Activated CD4-positive, CD25-positive, alpha-beta regulatory T cell treated with anti-CD3 and anti-CD28 coated beads, Interleukin-2, amount 50 U/mL, for 16 hours (primary cell): ENCODE results near the gene SPAAR.
A peak's percentile ranks its signal among the peaks of the same experiment; 100 is the strongest.

Experiments
- DNase-seq: peaks from one replicate; pipeline ENCODE4 v3.0.0-alpha.2; 2020; ENCODE audit warnings: low read depth, low spot score

SPAAR gene

DNA sequence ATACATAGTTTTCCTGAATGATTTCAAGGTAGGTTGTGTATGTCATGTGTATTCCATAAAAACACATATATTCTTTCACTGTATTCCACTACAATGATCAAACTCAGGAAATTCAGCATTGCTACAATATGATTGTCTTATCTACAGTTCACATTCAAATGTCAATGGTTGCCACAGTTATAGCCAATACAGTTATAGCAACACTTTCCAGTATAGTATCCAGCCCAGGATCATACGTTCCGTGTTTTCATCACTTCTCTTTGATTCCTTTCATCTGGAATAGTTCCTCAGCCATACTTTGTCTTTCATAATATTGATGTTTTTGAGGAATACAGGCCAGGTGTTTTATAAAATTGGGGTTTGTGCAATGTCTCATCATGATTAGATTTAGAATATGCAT lies 39.2 kb downstream of the SPAAR start:
- DNase-seq = no peak

DNA sequence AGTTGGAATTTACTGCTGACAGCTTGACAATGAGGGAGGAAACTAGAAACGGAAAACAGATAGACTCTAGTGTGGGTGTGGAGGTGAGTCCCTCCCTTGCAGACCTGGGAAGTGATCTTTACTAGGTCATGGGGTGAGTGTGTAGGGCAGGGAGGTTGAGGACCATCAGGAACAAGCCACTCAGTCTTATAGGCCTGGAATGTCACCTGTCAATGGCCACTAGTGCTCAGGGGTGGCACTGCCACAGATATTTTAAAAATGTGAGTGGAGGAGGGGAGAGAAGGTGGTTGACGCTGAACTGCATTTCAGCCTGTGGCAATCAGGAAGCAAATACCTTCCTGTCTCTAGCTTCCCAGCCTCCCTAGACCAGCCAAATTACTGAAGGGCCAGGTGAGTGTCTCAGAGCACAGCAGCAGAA lies 39.6 kb downstream of the SPAAR start:
- no peak for DNase-seq

DNA sequence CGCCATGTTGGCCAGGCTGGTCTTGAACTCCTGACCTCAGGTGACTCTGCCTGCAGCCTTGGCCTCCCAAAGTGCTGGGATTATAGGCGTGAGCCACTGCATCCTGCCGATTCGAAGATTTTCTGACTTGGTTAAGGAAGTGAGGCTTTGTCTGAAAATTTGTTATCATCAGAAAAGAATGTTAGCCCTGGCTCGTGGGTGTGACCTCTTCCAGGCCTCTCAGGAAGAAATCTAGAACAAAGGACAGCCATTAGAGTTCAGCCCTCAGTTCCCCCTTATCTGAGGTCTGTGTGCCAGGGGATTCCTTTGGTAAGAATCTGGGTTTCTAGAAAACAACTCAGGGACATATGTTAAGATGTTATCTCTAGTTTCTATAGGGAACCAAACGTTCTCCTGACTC lies 42.4 kb downstream of the SPAAR start:
- no peak for DNase-seq

DNA sequence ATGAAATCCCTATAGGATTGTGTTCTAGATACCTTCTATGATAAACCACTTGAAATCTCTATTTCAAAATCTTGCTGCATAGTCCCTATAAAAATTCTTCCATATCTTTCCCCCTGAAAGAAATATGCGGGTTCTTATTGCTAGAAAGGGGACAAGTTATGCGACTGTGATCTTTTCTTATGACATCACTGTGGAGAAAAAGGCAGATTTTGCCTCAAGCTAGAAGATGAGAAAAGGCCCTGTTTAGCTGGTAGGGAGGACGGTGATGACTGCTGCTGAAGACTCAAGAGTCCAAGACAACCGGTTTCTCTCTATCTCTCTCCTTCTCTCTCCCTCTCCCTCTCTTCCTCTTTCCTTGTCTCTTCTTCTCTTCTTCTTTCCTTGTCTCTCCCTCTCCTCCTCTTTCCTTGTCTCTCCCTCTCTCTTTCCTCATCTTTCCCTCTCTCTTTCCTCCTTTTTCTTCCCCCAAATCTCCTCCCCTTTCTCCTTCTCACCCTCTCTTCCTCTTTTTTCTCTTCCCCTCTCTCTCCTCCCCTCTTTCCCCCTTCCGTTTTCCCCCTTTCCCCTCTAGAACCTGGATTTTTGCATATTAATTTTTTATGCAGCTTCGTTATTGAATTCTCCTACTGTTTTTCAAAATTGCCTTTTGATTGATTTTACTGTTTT lies 43.4 kb downstream of the SPAAR start:
- DNase-seq = no peak

DNA sequence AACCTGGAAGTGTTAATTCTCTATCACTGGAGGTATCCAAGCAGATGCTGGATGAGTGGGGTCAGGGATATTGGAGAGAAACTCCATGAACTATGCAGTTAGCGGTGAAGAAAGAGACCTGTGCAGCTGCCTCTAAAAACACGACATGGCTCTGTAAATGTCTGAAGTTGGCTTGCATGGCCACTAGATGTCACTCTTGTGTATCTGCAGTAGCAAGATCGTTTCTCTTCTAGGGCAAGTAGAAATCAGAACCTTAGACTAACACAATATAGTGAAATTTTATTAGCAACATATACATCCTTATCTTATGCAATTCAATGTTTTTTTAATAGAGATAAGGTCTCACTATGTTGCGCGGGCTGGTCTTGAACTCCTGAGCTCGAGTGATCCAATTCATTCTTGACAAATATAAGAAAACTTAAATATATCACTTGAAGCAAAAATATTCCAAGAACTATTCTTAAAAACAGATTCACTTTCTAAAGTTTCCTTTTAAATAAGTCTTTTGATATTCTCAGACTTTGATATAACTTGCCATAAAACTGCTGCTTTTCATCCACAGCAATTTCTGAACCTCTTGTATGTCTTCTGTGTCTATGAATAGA lies 45.8 kb downstream of the SPAAR start:
- DNase-seq = peak; percentile 19

DNA sequence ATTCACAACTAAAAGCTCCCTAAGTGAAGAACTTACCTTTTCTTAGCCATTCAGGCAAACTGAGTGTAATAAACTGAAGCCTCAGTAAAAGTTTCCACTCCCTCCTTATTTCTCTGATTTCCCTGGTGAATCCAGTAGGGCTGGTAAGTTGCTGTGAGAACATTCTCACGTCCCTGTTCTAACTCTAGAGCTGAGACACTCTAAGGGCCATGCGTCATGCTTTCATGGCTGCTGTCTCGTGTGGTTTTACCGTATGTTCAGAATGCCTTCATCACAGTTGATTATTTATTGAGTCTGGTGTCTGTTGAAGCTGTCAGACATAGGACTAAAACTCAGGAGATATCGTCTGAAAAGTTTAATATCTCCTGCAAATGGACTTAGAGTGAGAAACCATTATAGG lies 47.4 kb downstream of the SPAAR start:
- no peak for DNase-seq

DNA sequence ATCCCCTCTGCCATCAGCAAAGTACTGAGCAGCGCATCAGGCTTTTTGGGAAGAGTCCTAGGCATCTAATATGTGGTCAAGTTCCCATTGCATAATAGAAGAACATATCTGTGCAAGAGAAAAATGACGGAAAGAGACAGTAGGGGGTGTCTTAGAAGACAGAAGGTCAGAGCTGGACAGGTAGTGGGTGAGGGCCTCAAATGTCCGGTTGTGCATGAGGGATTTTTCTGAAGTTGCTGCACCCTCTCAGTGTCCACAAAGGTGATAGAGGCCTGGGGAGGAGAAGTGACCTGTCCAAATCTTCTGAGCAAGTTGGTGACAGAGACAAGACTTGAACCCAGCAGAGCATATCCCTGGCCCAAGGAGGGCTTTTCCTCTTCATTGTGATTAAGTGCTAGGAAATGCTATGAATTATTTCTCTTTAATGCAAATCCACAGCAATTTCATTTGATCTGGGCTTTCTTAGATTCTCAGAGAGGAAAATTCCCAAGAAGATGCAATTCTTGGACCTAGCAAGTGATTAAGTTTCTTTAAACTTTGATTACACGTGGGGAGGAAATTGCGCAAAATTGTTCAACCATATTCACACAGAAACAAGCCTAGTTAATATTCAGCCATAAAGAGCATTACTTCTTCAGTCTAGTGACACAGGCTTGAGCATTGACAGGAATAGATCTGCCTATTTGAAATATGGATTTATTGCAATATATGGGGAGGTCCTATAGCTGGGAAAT lies 49.0 kb downstream of the SPAAR start, which contains the start of gene OR2S2:
Gene OR2S2, minus strand, starts transcription at position 51 of the 734 bp plus-strand sequence. CDS start 56 bp downstream, outside the sequence.
- DNase-seq = no peak

DNA sequence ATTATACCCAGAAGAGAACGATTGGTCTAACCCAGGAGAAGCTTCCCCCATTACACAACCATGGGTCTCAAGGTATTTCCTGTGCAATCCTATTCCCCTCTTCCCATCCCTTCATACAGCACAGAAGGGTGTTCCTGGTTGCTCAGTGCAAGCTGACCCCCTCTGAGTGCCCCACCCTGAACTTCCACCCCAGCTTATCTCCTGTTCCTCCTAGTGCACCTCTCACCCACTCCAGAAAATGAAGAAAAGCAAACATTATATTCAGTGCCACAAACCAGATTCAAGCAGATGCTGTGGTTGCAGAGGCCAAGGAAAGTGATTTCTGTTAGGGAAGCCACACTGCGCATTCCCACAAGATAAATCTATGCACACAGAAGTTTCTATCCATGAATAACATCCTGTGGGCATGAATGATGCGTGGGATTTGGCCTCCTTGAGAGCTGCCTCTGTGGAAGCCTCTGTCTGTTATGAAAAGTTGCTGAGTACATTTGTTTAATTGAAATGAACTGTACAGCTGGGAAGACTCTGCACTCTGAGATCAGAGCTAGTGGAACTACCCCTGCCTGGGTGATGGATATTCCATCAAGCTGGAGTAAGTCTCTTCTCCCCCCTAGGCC lies 50.9 kb downstream of the SPAAR start:
- DNase-seq = no peak
